Glutamatergic neuron (in vitro differentiated cells): ENCODE data around the gene KRTAP10-8. TPM values are rescaled to one million over a fixed set of nuclear protein-coding genes. Genes with fewer than 3 reads are reported as not detected.

Experiments
- DNase-seq: peaks from one replicate; pipeline ENCODE4 v3.0.0; 2022
- H3K27ac Mint-ChIP-seq: one replicate; pipeline ENCODE4 v1.8.0; 2020; ENCODE audit warnings: mild to moderate bottlenecking, mixed read lengths, inconsistent platforms; ENCODE audit not compliant: unreplicated experiment
- H3K27me3 Mint-ChIP-seq: one replicate; pipeline ENCODE4 v1.8.0; 2020; ENCODE audit warnings: mild to moderate bottlenecking, moderate library complexity, mixed read lengths, inconsistent platforms; ENCODE audit not compliant: unreplicated experiment
- H3K36me3 Mint-ChIP-seq: one replicate; pipeline ENCODE4 v1.8.0; 2020; ENCODE audit warnings: mild to moderate bottlenecking, mixed read lengths, inconsistent platforms; ENCODE audit not compliant: unreplicated experiment
- H3K4me1 Mint-ChIP-seq: one replicate; pipeline ENCODE4 v1.8.0; 2020; ENCODE audit warnings: mild to moderate bottlenecking, low read depth, mixed read lengths, inconsistent platforms; ENCODE audit not compliant: unreplicated experiment
- H3K4me3 Mint-ChIP-seq: one replicate; pipeline ENCODE4 v1.8.0; 2020; ENCODE audit warnings: mild to moderate bottlenecking, mixed read lengths, inconsistent platforms; ENCODE audit not compliant: unreplicated experiment
- H3K9me3 Mint-ChIP-seq: one replicate; pipeline ENCODE4 v1.8.0; 2020; ENCODE audit warnings: mild to moderate bottlenecking, moderate library complexity, mixed read lengths, inconsistent platforms; ENCODE audit not compliant: unreplicated experiment
- total RNA-seq: library from RNA; stranded (reverse); fragmentation: NEBNext Ultra II Directional; extraction: Animal tissue kit (Norgen Biotek cat#: 25700); gene quantifications from one replicate; pipeline ENCODE4 v1.2.1, GENCODE V29; 2021; ENCODE audit not compliant: unreplicated experiment
- TF ChIP-seq, protein P1 (sequence below): fragments of 200-600 bp; sonication (generic); IDR thresholded peaks from one replicate; pipeline ENCODE4 v1.5.0; 2021; ENCODE audit not compliant: partially characterized antibody, unreplicated experiment

Gene KRTAP10-8
- total RNA-seq, 1 donor from 2014 or later, result not detected

DNA sequence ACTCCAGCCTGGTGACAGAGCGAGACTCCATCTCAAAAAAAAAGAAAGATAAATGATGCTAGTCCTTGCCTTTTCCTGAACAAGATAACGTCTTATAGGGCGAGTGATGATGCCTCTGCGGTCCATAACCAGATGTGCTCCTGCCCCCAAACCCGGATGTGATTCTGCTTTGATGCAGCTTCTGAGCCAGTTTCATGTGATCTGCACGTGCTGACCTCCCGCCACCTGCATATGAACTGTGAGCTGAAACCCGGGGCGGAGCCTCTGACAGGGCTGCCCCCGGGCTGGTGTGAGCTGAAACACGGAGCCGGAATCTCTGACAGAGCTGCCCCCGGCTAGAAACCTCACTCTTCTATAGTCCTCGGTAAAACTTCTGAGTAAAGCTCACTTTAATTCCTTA, 41.2 kb downstream of the KRTAP10-8 start:
- no peak overlapping the region for H3K27ac Mint-ChIP-seq
- peaks cover 22% of the 10 kb centered on the region for H3K36me3 Mint-ChIP-seq
- H3K27me3 Mint-ChIP-seq, result peaks cover 4% of the 10 kb centered on the region
- peaks cover 16% of the 10 kb centered on the region for H3K9me3 Mint-ChIP-seq
- no peak overlapping the region for H3K4me3 Mint-ChIP-seq
- TF ChIP-seq, protein P1, sequence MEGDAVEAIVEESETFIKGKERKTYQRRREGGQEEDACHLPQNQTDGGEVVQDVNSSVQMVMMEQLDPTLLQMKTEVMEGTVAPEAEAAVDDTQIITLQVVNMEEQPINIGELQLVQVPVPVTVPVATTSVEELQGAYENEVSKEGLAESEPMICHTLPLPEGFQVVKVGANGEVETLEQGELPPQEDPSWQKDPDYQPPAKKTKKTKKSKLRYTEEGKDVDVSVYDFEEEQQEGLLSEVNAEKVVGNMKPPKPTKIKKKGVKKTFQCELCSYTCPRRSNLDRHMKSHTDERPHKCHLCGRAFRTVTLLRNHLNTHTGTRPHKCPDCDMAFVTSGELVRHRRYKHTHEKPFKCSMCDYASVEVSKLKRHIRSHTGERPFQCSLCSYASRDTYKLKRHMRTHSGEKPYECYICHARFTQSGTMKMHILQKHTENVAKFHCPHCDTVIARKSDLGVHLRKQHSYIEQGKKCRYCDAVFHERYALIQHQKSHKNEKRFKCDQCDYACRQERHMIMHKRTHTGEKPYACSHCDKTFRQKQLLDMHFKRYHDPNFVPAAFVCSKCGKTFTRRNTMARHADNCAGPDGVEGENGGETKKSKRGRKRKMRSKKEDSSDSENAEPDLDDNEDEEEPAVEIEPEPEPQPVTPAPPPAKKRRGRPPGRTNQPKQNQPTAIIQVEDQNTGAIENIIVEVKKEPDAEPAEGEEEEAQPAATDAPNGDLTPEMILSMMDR, result no peak
- H3K4me1 Mint-ChIP-seq, result no peaks in the 10 kb centered on the region
- DNase-seq, result no peak

DNA sequence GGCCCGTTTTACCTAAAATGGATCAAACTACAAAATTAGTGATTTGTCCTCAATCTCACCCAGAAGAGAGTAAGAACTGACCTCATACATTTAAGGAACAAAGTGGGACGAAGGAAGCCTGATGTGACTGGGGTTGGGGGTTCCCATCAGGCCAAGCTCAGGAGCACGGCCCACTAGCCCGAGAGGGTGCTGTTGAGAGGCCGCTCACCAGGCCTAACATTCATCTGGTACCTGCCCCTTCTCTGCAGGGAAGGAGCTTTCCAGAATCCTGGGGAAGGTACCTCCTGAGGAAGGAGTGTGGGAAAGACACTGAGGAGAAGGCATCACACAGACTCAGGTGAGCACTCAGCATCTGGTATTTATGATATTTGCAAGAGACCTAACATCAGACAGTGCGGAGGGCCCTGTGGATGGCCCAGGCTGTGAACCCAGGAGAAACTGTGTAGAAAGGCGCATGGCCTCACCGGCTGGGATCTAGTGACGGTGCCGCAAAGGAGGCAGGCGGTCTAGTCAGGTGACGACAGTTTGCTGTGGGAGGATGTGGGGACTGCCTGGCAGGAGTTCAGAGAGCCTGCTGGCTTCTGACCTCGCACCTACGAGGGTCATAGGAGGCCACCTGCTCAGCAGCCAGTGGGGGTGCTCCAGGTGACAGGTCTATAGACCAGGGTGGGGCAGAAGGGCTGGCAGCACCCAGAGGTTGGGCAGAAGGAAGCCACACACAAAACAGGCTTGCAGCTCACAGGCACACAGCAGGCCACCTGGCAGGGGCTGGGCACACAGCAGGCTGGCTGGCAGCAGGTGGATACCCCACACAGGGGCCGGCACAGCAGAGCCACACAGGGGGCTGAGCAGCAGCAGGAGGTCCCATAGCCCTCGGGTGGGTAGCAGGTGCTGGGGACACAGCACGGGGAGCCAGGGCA, 42.0 kb downstream of the KRTAP10-8 start:
- peaks cover 4% of the 10 kb centered on the region for H3K27me3 Mint-ChIP-seq
- TF ChIP-seq, protein P1, result no peak
- H3K27ac Mint-ChIP-seq, result no peak overlapping the region
- peaks cover 14% of the 10 kb centered on the region for H3K9me3 Mint-ChIP-seq
- no peak overlapping the region for H3K4me3 Mint-ChIP-seq
- no peaks in the 10 kb centered on the region for H3K4me1 Mint-ChIP-seq
- no peak for DNase-seq
- peaks cover 27% of the 10 kb centered on the region for H3K36me3 Mint-ChIP-seq

DNA sequence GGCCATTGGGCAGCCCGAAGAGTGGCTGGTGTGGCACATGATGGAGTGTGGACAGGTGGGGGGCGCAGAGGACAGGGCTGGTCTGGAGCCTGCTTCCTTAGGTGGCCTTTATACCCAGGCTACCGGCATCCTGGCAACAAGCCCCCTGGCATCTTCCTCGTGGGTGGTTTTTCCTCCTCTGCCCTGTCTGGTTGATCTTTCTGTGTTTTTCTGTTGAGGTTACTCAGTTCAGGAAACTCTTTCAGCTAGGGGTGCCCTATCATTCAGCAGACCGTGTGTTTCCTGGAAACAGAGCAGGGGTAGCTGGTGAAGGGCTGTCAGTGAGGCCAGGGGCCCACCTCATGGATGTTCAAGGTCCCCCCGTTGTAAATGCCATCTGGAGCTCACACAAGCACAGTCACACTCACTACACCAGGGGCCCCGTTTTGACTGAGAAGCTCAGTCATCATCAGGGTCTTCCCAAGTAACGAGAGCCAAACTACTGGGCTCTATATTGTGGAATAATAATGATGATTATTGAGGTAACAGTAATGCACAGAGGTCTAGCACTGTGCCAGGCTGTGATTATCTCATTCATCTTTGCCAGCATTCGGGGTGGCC, 42.8 kb downstream of the KRTAP10-8 start, which contains the start of gene KRTAP12-4:
Gene KRTAP12-4, minus strand, starts transcription at position 84 of the 600 bp plus-strand sequence. Its CDS starts 45 bp downstream, at position 39.
- DNase-seq, result no peak
- H3K36me3 Mint-ChIP-seq, result peaks cover 28% of the 10 kb centered on the region

DNA sequence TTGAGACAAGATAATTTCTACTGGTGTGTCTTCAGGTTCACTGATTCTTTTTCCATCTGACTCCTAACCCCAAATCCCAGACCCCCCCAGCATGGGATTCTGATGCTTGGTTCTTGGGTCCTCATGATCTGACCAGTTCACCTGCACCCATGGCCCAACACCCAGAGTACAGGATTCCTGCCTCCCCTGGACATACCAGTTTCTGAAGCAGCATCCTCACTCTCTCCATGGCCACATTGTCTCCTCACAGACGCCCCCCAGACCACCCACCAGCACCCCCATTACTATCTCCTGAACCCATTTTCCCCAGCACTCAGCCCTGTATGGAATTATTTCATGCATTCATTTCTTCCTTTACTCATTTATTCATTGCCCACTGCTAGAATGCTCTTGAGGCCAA, 45.0 kb downstream of the KRTAP10-8 start:
- H3K4me1 Mint-ChIP-seq, result peaks cover 3% of the 10 kb centered on the region
- H3K4me3 Mint-ChIP-seq, result no peak overlapping the region
- no peaks in the 10 kb centered on the region for H3K27me3 Mint-ChIP-seq
- H3K27ac Mint-ChIP-seq, result no peak overlapping the region
- DNase-seq, result no peak
- H3K9me3 Mint-ChIP-seq, result peaks cover 11% of the 10 kb centered on the region
- peaks cover 32% of the 10 kb centered on the region for H3K36me3 Mint-ChIP-seq
- TF ChIP-seq, protein P1, result no peak

More for the DNA sequence above, 42.8 kb downstream of the KRTAP10-8 start, which contains the start of gene KRTAP12-4:
- H3K4me3 Mint-ChIP-seq, result no peak within 1 kb of the TSS
- H3K4me1 Mint-ChIP-seq, result peaks cover 3% of the 10 kb centered on the region
- H3K9me3 Mint-ChIP-seq, result peaks cover 14% of the 10 kb centered on the region
- H3K27me3 Mint-ChIP-seq, result peaks cover 3% of the 10 kb centered on the region
- TF ChIP-seq, protein P1, result no peak
- no peak within 1 kb of the TSS for H3K27ac Mint-ChIP-seq
